Tongue (tissue), 2 donors: ENCODE data around the gene PLEKHA7. TPM values are rescaled to one million over a fixed set of nuclear protein-coding genes. Genes with fewer than 3 reads are reported as not detected.

Experiments
- DNase-seq: peaks from one replicate; pipeline ENCODE4 v3.0.0-alpha.2; 2015
- total RNA-seq: library from RNA; depleted of rRNA; stranded (reverse); fragments of >200 nt; gene quantifications from one replicate; pipeline ENCODE4 v1.2.3, GENCODE V29; 2014

The PLEKHA7 gene
- total RNA-seq, 1 donor from 2014 or later, result 15.6 TPM

- DNase-seq, result peak; percentile 91
Observed at GRCh38 chr11:16809886-16810668, 204.1 kb downstream of the PLEKHA7 start.

GRCh38 chr11:16807306-16807705 lies 206.9 kb downstream of the PLEKHA7 start:
- DNase-seq, result no peak

GRCh38 chr11:16806791-16807190 lies 207.4 kb downstream of the PLEKHA7 start:
- DNase-seq, result peak; percentile 82

GRCh38 chr11:16805938-16806337 lies 208.3 kb downstream of the PLEKHA7 start:
- DNase-seq, result no peak

GRCh38 chr11:16804104-16804947 lies 209.9 kb downstream of the PLEKHA7 start:
- peak; percentile 67 for DNase-seq

GRCh38 chr11:16801288-16801980 lies 212.8 kb downstream of the PLEKHA7 start:
- no peak for DNase-seq

- DNase-seq, result no peak
Observed at GRCh38 chr11:16800382-16800781, 213.8 kb downstream of the PLEKHA7 start.

GRCh38 chr11:16799890-16800289 lies 214.3 kb downstream of the PLEKHA7 start:
- no peak for DNase-seq

GRCh38 chr11:16799221-16799620 lies 215.0 kb downstream of the PLEKHA7 start:
- no peak for DNase-seq

- DNase-seq, result no peak
Observed at GRCh38 chr11:16797776-16798175, 216.4 kb downstream of the PLEKHA7 start.

GRCh38 chr11:16796311-16796710 lies 217.9 kb downstream of the PLEKHA7 start:
- no peak for DNase-seq

GRCh38 chr11:16795146-16795545 lies 219.1 kb downstream of the PLEKHA7 start:
- DNase-seq, result no peak

GRCh38 chr11:16794047-16794818 lies 220.0 kb downstream of the PLEKHA7 start:
- DNase-seq, result no peak

GRCh38 chr11:16793511-16793910 lies 220.7 kb downstream of the PLEKHA7 start:
- no peak for DNase-seq

GRCh38 chr11:16793009-16793408 lies 221.2 kb downstream of the PLEKHA7 start:
- no peak for DNase-seq

GRCh38 chr11:16792426-16792825 lies 221.8 kb downstream of the PLEKHA7 start:
- no peak for DNase-seq

GRCh38 chr11:16791191-16791961 lies 222.8 kb downstream of the PLEKHA7 start:
- DNase-seq, result no peak

GRCh38 chr11:16790486-16791190 lies 223.6 kb downstream of the PLEKHA7 start:
- no peak for DNase-seq

- no peak for DNase-seq
Observed at GRCh38 chr11:16789560-16790485, 224.4 kb downstream of the PLEKHA7 start.
